ENCODE results near the gene CLCNKB.
"Not testable (repeated sequence)": the region's sequence is repeated elsewhere in the genome, so short reads cannot be mapped to it uniquely, and the experiment has no call there.

The CLCNKB gene

DNA sequence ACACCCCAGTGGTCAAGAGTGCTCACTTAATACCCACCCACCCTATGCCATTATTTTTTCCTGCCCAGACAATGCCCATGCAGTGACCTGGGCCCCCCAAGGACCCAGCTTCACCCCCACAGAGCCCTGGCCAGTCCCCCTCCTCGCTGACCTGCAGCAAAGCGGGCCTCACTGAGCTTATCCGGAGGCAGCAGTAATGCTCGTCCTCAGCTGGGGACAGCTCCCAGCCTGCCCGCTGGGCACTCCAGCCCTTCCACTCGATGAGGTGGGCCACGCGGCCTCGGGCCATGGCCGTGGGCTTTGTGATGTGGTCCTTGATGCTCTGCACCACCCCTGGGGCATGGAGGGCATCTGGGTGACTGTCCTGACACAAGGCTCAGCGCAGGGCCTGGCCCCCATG is 7.1 kb upstream of the CLCNKB start:
- DNase-seq: not testable (repeated sequence)

DNA sequence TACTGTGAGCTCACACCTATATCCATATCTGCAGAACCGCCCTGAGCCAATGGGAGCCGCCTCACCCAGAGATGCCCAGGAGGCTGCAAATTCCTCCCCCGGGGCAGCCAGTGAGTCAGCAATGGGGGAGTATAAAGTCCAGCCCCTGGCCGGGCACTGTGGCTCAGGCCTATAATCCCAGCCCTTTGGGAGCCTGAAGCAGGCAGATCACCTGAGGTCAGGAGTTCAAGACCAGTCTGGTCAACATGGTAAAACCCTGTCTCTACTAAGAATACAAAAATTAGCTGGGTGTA is 5.0 kb upstream of the CLCNKB start:
- no peak for DNase-seq

DNA sequence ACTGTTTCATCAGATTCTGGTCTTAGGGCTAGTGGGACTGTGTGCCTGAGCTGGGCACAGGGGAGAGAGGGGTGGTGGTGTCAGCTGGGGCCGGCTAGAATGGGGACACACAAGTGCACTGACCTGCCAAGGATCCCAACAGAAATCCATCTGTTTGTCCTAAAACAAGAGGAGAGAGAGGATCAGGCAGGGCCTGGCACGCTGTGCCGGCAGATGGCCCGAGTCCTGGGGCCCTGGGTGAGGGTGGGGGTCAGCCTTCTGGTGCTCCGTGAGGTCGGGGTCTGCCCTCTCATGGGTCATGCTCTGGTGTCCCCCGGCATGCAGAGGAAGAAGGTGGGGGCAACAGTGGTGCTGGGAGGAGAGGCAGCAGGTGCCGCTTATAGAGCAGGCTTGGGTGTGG is 3.7 kb upstream of the CLCNKB start:
- not testable (repeated sequence) for DNase-seq

DNA sequence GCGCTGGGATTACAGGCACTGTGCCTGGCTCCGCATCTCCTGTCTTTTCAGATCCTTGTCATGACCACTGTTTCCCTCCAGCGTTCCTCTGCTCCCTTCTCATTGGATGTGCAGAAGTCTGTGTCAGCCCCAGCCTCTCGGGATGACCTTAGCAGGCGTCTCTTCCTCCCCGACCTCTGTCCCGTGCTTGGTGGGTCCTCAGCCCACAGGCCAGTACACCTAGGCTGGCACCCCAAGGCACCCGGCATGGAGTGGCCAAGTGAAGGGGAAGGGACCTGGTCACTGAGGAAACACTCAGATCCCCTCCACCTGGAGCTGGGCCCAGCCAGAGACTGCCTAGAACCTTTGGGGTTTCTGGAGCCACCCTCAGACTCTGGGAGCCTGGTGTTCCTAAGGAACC is 2.4 kb upstream of the CLCNKB start:
- DNase-seq: no peak

DNA sequence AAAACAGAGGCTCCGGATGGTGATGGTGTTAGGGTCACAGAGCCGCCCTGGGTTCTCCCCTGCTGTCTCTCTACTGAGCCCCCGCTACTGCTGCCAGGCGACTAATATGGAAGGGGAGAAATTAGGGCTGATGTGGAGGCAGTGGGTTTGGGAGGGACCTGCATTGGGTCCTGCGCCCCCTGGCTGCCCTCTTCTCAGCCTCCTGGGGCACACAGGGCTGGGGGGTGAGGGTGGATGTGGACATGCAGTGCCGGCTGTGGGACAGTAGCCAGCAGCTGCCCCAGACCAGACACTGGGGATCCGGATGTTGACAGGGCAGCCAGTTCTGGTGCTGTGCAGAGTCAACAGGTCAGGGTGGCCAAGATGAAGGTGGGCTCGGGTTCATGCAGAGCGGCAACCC is 1.5 kb upstream of the CLCNKB start:
- DNase-seq: no peak

DNA sequence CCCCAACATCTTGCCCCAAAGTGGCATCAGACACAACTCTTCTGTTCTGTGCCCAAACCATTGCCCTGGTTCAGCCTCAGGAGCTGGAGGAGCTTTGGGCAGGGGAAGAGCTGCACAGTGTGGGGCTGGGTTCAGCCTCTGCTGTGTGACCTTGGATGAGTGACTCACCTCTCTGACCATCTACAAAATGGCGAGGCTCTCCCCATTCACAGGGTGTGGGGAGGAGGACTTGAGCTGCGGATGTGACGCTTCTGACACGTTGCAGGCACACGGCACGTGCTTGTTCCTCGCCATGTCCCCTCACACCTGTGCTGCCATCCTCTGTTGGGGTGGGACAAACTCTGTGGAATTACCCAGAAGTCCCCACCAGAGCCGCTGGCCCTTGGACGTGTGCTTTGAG is 928 bp upstream of the CLCNKB start:
- DNase-seq: not testable (repeated sequence)

DNA sequence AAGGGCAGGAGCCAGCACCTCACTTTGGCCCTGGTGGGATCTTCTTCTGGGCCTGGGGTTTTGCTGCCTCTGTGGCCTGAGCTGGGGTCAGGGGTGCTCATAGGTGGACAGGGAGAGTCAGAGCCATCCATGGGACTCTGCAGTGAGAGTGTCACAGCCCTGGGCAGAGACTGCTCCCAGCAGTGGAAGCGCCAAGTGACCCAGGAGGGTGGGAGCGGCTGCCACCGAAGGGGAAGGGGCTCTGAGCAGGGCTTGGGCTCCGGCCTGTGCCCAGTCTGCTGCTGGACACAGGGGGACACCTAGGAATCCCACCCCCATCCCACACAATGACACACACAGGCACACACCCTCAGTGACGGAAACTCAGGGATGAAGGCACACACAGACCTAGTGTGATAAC is 368 bp downstream of the CLCNKB start:
- DNase-seq: no peak

DNA sequence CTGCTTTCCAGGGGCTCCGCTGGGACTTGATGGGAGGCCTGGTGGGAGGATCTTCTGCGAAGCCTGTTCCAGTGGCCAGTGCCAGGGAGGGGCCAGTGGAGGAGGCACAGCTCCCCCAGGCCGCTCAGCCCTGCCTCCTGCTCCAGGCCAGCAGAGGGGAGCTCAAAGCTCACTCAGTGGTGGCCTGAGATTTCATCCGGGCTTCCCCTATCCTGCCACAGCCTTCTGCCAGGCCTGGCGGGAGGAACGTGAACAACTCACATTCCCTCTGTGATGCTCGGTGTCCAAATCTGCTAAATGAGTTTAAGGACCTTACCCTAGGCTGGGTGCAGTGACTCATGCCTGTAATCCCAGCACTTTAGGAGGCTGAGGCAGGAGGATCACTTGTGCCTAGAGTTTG is 3.3 kb downstream of the CLCNKB start:
- no peak for DNase-seq

DNA sequence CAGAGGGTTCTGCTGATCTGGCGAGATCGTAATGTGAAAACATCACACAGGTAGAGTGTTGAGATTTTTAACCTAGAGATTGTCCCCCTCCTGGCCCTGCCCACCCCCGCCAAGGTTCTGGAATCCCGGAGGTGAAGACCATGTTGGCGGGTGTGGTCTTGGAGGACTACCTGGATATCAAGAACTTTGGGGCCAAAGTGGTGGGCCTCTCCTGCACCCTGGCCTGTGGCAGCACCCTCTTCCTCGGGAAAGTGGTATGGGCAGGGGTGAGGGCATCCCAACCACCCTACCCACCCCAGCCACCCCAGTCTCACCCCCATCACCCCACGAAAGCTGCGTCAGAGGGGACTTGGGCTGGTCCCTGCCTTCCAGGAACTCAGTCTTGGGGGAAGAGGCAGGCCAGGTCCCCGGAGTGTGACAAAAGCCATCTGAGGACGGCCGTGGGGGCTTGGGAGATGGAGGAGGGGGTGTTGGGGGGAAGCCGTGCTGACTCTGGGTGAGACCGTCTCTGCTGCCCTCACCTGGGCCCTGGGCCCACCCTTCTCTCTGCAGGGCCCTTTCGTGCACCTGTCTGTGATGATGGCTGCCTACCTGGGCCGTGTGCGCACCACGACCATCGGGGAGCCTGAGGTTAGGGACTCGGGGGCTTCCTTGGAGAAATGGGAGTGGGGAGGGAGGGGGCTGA is 4.4 kb downstream of the CLCNKB start:
- DNase-seq: no peak

DNA sequence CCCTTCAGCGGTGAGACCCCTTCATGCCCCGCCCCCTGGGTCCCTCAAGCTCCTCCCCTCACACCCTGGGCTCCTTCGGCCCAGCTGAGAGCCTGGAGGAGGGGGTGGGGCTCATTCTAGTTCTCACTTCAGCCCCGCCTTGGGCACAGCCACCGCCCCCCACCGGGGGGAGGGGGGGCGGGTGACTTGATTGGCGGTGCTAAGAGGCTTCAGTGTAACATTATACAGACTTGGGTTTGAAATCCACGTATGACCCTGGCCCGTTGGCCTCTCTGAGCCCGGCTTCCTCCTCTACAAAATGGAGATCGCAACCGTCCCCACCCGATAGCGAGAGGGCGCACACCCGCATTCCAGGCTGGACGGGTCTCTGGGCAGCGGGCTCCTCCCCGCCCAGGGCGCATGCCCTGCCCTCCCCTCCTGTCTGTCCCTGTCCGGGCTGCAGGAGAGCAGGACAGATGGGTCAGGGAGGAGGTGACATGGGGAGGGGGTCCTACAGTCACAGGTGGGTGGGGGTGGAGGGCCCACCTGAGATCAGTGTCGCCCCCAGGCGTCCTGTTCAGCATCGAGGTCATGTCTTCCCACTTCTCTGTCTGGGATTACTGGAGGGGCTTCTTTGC is 5.1 kb downstream of the CLCNKB start:
- DNase-seq: peak; percentile 56

DNA sequence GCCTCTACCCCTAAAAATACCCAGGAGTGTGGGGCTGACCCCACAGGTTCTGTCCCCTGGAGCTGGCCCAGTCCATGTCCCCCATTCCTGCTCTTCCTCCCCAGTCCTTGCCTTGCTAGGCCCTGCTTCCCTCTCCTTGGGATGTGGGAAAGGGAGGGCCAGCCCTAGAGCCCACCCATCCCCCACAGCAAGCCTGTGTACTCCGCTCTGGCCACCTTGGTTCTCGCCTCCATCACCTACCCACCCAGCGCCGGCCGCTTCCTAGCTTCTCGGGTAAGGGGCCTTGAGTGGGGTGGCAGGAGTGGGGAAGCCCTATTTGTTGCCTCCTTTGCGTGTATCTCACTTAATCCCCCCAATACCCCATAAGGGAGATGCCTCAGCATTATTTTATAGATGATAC is 6.7 kb downstream of the CLCNKB start:
- no peak for DNase-seq

DNA sequence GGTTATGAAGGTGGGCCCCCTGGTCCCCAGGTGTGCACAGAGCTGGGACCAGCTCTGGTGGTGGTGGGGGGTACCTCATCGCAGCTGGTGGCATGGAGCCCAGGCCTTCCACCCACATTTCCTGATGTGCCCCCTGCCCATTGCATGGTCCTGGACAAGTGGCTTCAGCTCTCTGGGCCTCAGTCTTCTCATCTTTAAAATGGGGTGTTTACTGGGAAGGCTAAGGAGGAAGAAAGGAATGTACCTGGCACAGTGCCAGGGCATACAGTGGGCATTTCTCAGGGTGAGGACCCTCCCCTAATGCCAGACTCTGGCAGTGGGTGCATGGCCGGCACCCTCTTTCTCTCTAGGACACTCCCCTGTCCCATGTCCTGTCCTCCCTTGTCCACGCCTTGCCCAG is 7.5 kb downstream of the CLCNKB start:
- no peak for DNase-seq

DNA sequence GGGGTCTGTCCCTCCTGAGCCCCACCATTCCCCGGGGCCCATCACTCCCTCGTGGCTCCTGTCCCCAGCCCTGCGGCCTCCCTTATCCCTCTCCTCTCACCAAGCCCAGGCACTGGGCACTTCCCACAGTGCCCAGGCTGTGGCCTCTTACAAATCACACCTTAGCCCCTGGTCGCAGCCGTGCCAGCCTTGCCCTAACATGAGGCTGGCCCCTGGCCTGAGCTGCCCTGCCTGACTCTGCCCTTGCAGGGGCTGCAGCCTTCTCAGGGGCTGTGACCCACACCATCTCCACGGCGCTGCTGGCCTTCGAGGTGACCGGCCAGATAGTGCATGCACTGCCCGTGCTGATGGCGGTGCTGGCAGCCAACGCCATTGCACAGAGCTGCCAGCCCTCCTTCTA is 8.4 kb downstream of the CLCNKB start:
- not testable (repeated sequence) for DNase-seq

DNA sequence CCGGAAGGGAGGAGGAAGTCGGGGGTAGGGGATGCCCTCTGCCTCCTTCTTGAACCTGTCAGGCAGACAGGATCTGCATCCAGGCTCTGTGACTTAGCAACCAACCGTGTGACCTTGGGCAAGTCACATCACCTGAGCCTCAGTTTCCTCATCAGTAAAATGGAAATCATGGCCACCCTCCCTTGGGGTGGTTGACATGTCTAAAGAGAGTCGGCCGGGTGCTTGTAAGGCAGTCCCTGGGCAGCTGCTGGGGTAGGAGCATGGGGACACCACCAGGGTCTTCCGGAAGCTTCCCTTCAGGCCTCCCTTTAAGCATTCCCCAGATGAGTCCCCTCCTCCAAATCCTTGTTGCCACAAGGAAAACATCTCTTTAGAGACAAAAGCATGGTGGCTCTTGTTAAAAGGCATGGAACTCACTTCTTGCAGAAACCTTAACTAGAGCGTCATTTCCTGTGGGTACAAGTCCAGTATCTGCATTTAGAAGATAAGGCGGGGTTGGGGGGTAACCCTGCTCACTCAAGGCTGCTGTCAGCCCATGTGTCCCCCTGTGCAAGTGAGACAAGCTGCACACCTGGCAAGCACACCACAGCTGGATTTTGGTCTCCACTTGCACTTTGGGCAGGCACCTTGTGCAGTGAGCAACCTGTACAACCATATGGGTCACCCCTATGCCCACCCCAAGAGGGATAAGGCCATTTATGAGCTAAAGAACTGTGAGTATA is 10.4 kb downstream of the CLCNKB start:
- no peak for DNase-seq

DNA sequence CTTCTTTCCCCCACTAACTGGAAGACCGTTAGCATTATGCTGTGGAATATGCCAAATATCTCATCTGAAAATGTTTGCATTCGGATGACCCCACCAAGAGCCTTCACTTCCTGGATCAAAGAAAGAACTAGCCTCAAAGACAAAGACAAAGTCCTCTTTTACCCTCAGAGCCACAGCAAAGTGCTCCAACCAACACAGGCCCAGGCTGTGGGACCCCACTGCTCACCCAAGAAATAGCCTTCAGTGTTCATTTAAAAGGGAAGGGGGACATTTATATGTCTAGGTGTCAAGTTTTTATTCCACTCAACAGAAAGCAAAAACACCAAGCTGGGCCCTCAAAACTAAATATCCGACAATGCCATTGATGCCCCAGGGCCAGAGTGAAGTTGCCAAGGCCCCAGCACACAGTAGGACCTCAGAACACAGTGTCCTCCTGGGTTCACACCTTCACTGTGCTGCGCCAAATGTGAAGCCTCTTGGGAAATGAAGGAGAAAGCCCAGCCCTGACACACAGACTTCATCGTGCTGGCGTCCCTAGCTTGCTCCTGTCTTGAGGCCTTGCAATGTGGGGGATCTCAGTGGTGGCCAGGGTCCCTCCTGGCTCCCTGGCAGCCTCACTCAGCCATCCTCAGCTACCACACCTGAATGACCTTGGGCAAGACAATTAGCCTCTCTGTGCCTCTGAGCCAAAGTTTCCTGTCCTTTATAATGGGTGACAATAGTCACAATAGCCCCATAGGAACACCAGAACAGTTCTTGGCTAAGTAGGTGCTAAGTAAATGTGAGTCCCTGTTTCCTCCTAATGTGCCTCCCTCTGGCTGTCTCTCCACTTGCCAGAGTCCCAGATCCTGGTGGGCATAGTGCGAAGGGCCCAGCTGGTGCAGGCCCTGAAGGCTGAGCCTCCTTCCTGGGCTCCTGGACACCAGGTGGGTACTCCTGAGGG is 11.3 kb downstream of the CLCNKB start:
- no peak for DNase-seq

DNA sequence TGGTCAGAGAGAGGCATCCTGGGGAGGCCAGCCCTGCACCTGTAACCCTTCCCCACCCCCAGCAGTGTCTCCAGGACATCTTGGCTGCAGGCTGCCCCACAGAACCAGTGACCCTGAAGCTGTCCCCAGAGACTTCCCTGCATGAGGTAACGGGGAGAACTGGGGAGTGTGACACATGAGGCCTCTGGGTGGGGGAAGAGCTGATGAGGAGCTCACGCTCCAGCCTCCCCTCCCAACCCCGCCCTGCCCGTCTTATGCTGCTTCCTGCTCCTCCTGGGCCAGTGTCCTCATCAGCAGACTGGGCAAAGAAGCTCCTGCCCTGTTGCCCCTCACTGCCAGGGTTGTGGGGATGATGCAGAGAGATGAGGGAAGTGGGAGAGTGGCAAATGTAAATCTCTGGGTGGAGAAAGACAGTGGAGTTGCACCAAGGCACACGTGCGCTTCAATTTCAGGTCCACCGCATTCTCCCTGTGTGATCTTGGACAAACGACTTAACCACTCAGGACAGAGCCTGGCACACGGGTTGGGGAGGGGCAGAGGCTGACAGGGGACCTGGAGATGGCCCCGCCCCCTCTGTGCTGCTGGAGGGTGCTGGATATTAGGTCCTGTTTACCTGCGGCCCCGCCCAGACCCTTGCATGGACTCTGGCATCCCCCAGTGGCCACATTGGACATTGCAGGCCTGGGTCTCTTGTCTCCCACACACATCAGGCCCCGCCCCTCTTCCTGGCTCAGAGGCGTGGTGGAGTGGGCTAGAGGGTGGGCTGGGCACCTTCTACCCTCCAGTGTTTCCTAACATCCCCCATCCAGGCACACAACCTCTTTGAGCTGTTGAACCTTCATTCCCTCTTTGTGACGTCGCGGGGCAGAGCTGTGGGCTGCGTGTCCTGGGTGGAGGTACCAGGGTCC is 12.3 kb downstream of the CLCNKB start:
- peak; percentile 87 for DNase-seq

DNA sequence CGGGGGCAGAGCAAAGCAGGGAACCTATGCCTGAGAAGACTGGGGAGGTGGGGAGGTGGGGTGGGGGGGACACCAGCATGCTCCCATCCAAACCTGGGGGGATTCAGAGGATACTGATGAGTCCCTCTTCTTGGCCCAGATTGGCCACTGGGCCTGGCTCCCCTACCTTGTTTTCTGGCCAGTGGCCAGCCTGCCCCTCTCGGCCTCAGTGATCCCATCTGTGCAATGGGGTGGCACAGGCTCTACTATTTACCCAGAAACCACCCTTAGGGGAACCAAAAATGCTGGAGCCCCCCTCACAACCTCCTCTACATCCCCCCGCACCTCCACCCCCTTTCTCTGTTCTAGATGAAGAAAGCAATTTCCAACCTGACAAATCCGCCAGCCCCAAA is 12.9 kb downstream of the CLCNKB start:
- DNase-seq: not testable (repeated sequence)

DNA sequence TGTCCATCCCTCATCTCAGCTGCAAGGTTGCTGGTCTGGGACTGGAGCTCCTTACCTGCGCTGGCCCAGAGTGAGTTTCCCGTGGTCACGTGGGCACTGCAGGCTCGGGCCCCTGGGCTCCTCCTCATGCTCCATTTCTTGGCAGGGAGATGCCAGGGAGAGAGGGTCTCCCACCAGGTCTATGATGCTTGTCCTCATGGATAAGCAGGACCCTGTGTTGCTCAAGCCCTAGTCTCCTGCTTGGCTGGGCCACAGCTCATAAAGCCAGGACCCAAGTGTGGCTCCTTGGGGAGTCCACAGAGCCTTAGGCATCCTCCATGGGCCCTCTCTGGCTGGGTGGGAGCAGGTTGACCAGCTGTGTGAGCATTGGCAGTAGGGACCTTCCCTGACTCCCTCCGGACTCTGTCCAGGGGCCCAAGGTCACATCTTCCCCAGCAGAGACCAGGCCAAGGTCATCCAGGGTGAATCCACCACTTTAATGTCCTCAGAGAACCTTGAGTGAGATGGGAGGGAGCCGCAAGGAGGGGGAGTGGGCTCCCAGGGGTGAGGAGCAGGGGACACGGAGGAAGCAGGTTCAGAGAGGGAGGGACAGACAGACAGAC is 13.8 kb downstream of the CLCNKB start:
- DNase-seq: not testable (repeated sequence)

DNA sequence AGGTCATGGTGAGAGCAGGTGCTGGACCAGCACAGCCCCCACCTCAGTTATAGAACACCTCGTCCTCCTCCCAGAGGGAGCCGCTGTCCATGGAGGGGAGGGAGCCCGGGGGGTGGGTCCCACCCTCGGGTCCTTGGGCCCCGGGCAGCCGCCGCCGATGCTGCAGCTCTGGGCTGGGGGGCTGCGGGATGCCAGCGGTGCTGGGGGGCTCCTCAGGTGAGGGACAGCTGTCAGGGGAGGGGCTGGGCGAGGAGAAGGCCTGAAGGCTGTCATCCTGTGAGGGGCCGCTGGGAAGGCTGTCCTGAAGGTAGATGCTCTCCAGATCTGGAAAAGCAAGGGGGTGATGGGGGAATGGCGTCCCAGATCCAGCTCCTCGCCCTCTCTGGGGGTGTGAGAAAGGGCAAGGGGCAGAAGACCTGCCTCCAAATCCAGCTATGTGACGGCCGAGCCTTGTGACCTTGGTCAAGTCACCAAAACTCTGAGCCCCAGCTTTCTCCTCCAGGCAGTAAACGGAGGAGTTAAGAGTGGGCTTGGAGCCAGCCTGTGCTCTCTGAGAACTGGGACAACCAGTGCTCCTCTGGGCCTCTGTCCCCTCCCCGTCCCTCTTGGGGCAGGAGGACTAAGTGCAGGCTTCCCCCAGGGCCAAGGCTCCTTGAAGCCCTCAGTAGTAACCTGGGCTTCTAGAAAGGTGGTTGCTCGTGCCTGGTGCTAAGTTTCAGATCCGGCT is 15.0 kb downstream of the CLCNKB start:
- DNase-seq: not testable (repeated sequence)

DNA sequence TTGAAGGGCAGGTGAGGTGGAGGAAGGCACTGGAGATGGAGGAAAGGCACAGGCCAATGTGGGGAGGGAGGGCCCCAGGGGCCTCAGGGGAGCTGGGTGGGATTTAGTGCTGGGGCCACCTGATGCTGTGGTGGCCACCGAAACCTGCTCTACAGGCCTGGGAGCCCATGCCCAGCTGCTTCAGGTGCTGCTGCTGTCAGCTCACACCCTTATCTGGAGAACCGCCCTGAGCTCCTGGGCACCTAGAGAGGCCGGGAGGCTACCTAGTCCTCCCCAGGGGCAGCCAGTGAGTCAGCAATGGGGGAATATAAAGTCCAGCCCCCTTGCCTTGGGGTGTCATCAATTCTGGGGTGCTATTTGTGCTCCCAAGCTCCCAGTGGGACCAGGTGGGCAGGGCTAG is 17.7 kb downstream of the CLCNKB start:
- no peak for DNase-seq
